K562 (cell line): ENCODE data around the gene KRT81. TPM values are rescaled to one million over a fixed set of nuclear protein-coding genes. Genes with fewer than 3 reads are reported as not detected.

Experiments
- ATAC-seq: fragments of 200-7000 bp; cut with Tn5 transposase; 3 replicates; pipeline ENCODE4 v1.9.1; 2020; ENCODE audit warnings: moderate library complexity
- BruUV-seq: library from RNA; stranded (reverse); fragments of 400-500 nt; replicated peaks from 2 replicates; lab custom pipeline; 2021; lab: Mats Ljungman, UMichigan
- CTCF ChIA-PET: fragments of 300-600 bp; formaldehyde crosslinking; extraction: SDS; loops from one replicate; lab custom pipeline; 2021; ENCODE audit warnings: low intra/inter-chr PET ratio; lab: Yijun Ruan, JAX
- POLR2A ChIA-PET: fragments of 300-600, 350-650 bp; sonication (Branson Sonifier 250); formaldehyde crosslinking; extraction: SDS; loops from one replicate; lab custom pipeline; 2021; ENCODE audit warnings: antibody characterized with exemption, inconsistent platforms; lab: Yijun Ruan, JAX
- DNase-seq, 4 experiments: peaks; one replicate each; pipeline versions ENCODE4 v3.0.0 to v3.0.0-alpha.2; 2011 to 2018; ENCODE audit warnings: low spot score in 3 of 4, mixed read lengths in 3 of 4; ENCODE audit errors: extremely low read depth in 1 of 4
- FAIRE-seq: peaks from 2 replicates; lab custom pipeline; 2011; peaks lifted over from hg19 to GRCh38; lab: Jason Lieb, UNC
- H2AFZ ChIP-seq: 2 replicates; pipeline ENCODE4 v1.6.0; 2011; ENCODE audit warnings: low read depth, low read length, control low read depth, inconsistent platforms
- H3K27ac ChIP-seq: fragments of 200-600 bp; 3 replicates; pipeline ENCODE4 v1.8.0; 2011; ENCODE audit warnings: low read depth, mild to moderate bottlenecking, control low read depth, inconsistent platforms, low read length, moderate library complexity, mixed read lengths; ENCODE audit errors: extremely low read depth
- H3K27me3 ChIP-seq, 2 experiments: fragments of 300-600 bp in 1 of 2; 2 replicates in 1 of 2; 3 replicates in 1 of 2; pipeline versions ENCODE4 v1.6.0 to v1.8.0; 2011; ENCODE audit warnings: inconsistent platforms in 2 of 2, low read length in 2 of 2, mild to moderate bottlenecking in 1 of 2, mixed read lengths in 1 of 2, moderate library complexity in 1 of 2; ENCODE audit not compliant: control insufficient read depth in 2 of 2, insufficient read depth in 2 of 2
- H3K36me3 ChIP-seq: fragments of 300-600 bp; 3 replicates; pipeline ENCODE4 v1.8.0; 2011; ENCODE audit warnings: mild to moderate bottlenecking, low read length, inconsistent platforms; ENCODE audit not compliant: control insufficient read depth, insufficient read depth
- H3K4me1 ChIP-seq, 2 experiments: fragments of 200-600 bp in 1 of 2; replicated peaks in 1 of 2; 2 replicates in 1 of 2; 3 replicates in 1 of 2; pipeline versions ENCODE4 v1.5.1 to v1.8.0; 2011; ENCODE audit warnings: inconsistent platforms in 2 of 2, low read length in 2 of 2, mild to moderate bottlenecking in 1 of 2, mixed read lengths in 1 of 2, moderate library complexity in 1 of 2; ENCODE audit not compliant: control insufficient read depth in 2 of 2, insufficient read depth in 2 of 2
- H3K4me2 ChIP-seq: 2 replicates; pipeline ENCODE4 v1.6.1; 2011; ENCODE audit warnings: low read length, control low read depth, inconsistent platforms, mixed read lengths; ENCODE audit not compliant: insufficient read depth
- H3K4me3 ChIP-seq: fragments of 200-600 bp; sonication (generic), shearing (Covaris generic); 2 replicates; pipeline ENCODE4 v1.5.1; 2016; ENCODE audit warnings: control low read depth, inconsistent platforms
- H3K79me2 ChIP-seq: fragments of 200-600 bp; 3 replicates; pipeline ENCODE4 v1.8.0; 2011; ENCODE audit warnings: low read length, inconsistent platforms; ENCODE audit not compliant: control insufficient read depth, insufficient read depth
- H3K9ac ChIP-seq, 2 experiments: 2 replicates each; pipeline versions ENCODE4 v1.6.0 to v1.6.1; 2011; ENCODE audit warnings: low read depth in 2 of 2, low read length in 2 of 2, control low read depth in 1 of 2, inconsistent platforms in 1 of 2, mild to moderate bottlenecking in 1 of 2, mixed read lengths in 1 of 2; ENCODE audit not compliant: insufficient read depth in 1 of 2
- H3K9me1 ChIP-seq: one replicate; pipeline ENCODE4 v1.6.0; 2011; ENCODE audit warnings: inconsistent platforms, mild to moderate bottlenecking, low read length, moderate library complexity; ENCODE audit not compliant: control insufficient read depth, insufficient read depth
- H3K9me3 ChIP-seq: replicated peaks from 2 replicates; pipeline ENCODE4 v1.5.1; 2011; ENCODE audit warnings: low read depth, low read length, inconsistent platforms; ENCODE audit not compliant: control insufficient read depth, insufficient read depth
- H4K20me1 ChIP-seq: replicated peaks from 2 replicates; pipeline ENCODE4 v1.6.1; 2011; ENCODE audit warnings: low read length, inconsistent platforms, mixed read lengths; ENCODE audit not compliant: control insufficient read depth, insufficient read depth
- ELK1 ChIP-seq: sonication (generic); formaldehyde crosslinking; IDR thresholded peaks from 2 replicates; pipeline ENCODE4 v1.8.1; 2022; ENCODE audit warnings: missing genetic modification reagents
- NFE2L1 ChIP-seq: fragments of 450-650 bp; IDR thresholded peaks from 2 replicates; pipeline ENCODE4 v1.6.1; 2016; ENCODE audit warnings: missing genetic modification characterization, low read depth, mild to moderate bottlenecking, missing compliant biosample characterization, moderate library complexity, borderline replicate concordance
- NFRKB ChIP-seq: fragments of 450-650 bp; IDR thresholded peaks from 2 replicates; pipeline ENCODE4 v1.6.1; 2016; ENCODE audit warnings: low read depth
- SP1 ChIP-seq: sonication (generic); formaldehyde crosslinking; IDR thresholded peaks from 2 replicates; pipeline ENCODE4 v1.8.1; 2022; ENCODE audit warnings: mild to moderate bottlenecking, missing genetic modification reagents
- TARDBP ChIP-seq: fragments of 450-650 bp; IDR thresholded peaks from 2 replicates; pipeline ENCODE4 v1.6.1; 2016
- THAP12 ChIP-seq: fragments of 250-450 bp; sonication (Bioruptor Pico); IDR thresholded peaks from 2 replicates; pipeline ENCODE4 v1.9.0; 2021; ENCODE audit warnings: mild to moderate bottlenecking, inconsistent platforms
- ZNF395 ChIP-seq: fragments of 200-800 bp; sonication (Bioruptor generic); IDR thresholded peaks from 2 replicates; pipeline ENCODE4 v1.6.1; 2017; ENCODE audit warnings: missing genetic modification characterization, missing compliant biosample characterization
- ZNF518B ChIP-seq: fragments of 250-450 bp; sonication (Bioruptor Pico); IDR thresholded peaks from 2 replicates; pipeline ENCODE4 v1.5.0; 2021; ENCODE audit warnings: mild to moderate bottlenecking, moderate library complexity
- WGBS: fragments of 100-300 bp; shearing (Covaris generic); methylation state at CpG from one replicate; pipeline ENCODE4 v1.1.6; 2016; ENCODE audit warnings: low coverage, mixed read lengths; ENCODE audit not compliant: insufficient coverage; ENCODE audit errors: missing lambda C conversion rate; 5-methylcytosine and 5-hydroxymethylcytosine counted together
- in situ Hi-C: fragments of 300-500 bp; cut with MboI; formaldehyde crosslinking; loops from 4 replicates; pipeline ENCODE4 v1.15.0; 2018; ENCODE audit warnings: inconsistent platforms, mixed read lengths
- intact Hi-C: fragments of 100-400 bp; cut with micrococcal nuclease; formaldehyde crosslinking; loops from 2 replicates; pipeline ENCODE4 v1.14.2; 2022
- polyA plus RNA-seq, 8 experiments: library from polyadenylated mRNA; depleted of rRNA in 4 of 8; stranded (reverse) in 5 of 8; unstranded in 3 of 8; fragments of >200 nt; fragmentation: Nextera tagmentation in 2 of 8; fragmentation: Illumina TruSeq in 1 of 8; extraction: Ambion mirVana in 2 of 8; extraction: Trizol in 1 of 8; gene quantifications; 2 replicates each; pipeline versions ENCODE4 v1.2.1 to v1.2.3, GENCODE V29; 2011 to 2014; ENCODE audit warnings: inconsistent platforms in 1 of 8, missing spikeins in 1 of 8
- total RNA-seq, 7 experiments: library from RNA; depleted of rRNA in 6 of 7; stranded (reverse); fragments of >200 nt in 6 of 7; fragmentation: Illumina TruSeq in 2 of 7; extraction: Trizol in 2 of 7; gene quantifications; 2 replicates each; pipeline versions ENCODE4 v1.2.1 to v1.2.3, GENCODE V29; 2011 to 2021; ENCODE audit warnings: low replicate concordance in 1 of 7

The KRT81 gene
- total and polyA plus RNA-seq, 9 of the 15 experiments (the other 6 are each of a cell fraction or from before 2014, with no cell fraction given): 0.27 TPM; not detected in 8

- no peak for ATAC-seq
- no peaks in the 10 kb centered on the region for H3K79me2 ChIP-seq
- no peak overlapping the region for H2AFZ ChIP-seq
- in situ Hi-C loops: no loop called here
- no peak overlapping the region for H3K4me2 ChIP-seq
- intact Hi-C loops: no loop called here
- H4K20me1 ChIP-seq: no peaks in the 10 kb centered on the region
- BruUV-seq: no TSS peak
- POLR2A ChIA-PET: no interaction called here
- no peak for DNase-seq
- no peak for TF ChIP-seq NFRKB
- no peak for TF ChIP-seq SP1
- TF ChIP-seq ZNF395 (CRISPR knock-in tag): no peak
- no peak for TF ChIP-seq THAP12
- TF ChIP-seq TARDBP: no peak
- no peak for TF ChIP-seq ZNF518B (CRISPR knock-in tag)
- TF ChIP-seq NFE2L1 (tag): no peak
- TF ChIP-seq ELK1: no peak
- H3K9ac ChIP-seq: no peak overlapping the region
- peaks cover 20 to 46% of the 10 kb centered on the region in 2 experiments for H3K27me3 ChIP-seq
- H3K36me3 ChIP-seq: no peaks in the 10 kb centered on the region
- CTCF ChIA-PET: no interaction called here
- H3K4me3 ChIP-seq: no peak overlapping the region
- H3K27ac ChIP-seq: no peak overlapping the region
- no peak for FAIRE-seq
- H3K9me3 ChIP-seq: no peaks in the 10 kb centered on the region
- 1% methylated on average over 9 of the region's 9 CpGs for WGBS
- H3K4me1 ChIP-seq: peaks cover 0 to 5% of the 10 kb centered on the region in 2 experiments; a peak in 1 of 5 replicates
- H3K9me1 ChIP-seq: no peaks in the 10 kb centered on the region
These were observed 30.8 kb downstream of the KRT81 start for GRCh38 chr12:52260361-52261207.
